OCI-LY1 (cell line): ENCODE results near the gene FMO2.

Experiments used
- EZH2 ChIP-seq: fragments of 200-600 bp; sonication (generic), shearing (Covaris generic); IDR thresholded peaks from 2 replicates; pipeline ENCODE4 v1.8.0; 2017; ENCODE audit warnings: borderline replicate concordance, mixed run types, mild to moderate bottlenecking, antibody characterized with exemption, low read length, moderate library complexity, mixed read lengths
- TF ChIP-seq, protein P1 (sequence below): fragments of 200-600 bp; sonication (generic), shearing (Covaris generic); IDR thresholded peaks from 2 replicates; pipeline ENCODE4 v1.5.1; 2017; ENCODE audit warnings: mild to moderate bottlenecking, antibody characterized with exemption, low read length, moderate library complexity, mixed read lengths

DNA sequence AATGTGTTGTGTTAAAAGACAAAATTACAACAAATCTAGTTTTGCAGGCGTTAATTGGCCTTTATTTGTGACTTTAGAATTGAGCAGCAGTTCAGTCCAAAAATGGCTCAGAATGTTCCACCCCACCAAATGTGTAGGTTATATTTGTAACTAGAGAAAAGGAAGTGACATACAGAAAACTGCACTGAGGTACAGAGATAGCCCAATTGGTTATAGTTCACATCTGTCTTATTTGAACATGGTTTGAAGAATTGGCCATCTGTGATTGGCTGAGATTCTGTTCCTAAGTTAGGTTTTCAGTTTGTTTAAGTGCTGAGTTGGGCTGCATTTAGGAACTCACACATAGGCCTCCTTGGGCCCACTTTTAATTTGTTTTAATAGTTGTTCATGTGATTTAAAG lies 12.0 kb upstream of the FMO2 start:
- TF ChIP-seq, protein P1, sequence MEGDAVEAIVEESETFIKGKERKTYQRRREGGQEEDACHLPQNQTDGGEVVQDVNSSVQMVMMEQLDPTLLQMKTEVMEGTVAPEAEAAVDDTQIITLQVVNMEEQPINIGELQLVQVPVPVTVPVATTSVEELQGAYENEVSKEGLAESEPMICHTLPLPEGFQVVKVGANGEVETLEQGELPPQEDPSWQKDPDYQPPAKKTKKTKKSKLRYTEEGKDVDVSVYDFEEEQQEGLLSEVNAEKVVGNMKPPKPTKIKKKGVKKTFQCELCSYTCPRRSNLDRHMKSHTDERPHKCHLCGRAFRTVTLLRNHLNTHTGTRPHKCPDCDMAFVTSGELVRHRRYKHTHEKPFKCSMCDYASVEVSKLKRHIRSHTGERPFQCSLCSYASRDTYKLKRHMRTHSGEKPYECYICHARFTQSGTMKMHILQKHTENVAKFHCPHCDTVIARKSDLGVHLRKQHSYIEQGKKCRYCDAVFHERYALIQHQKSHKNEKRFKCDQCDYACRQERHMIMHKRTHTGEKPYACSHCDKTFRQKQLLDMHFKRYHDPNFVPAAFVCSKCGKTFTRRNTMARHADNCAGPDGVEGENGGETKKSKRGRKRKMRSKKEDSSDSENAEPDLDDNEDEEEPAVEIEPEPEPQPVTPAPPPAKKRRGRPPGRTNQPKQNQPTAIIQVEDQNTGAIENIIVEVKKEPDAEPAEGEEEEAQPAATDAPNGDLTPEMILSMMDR: no peak
- TF ChIP-seq EZH2: no peak
